NCI-H2081 (cell line): ENCODE measurements around the gene ADO.
A peak's percentile ranks its signal among the peaks of the same experiment; 100 is the strongest.

Experiments
- DNase-seq, 2 experiments: peaks; one replicate each; lab custom pipeline; 2025; lab: John Stamatoyannopoulos, UW

The ADO gene

GRCh38 chr10:62818426-62819011 is 14.0 kb downstream of the ADO start:
- DNase-seq: no peak

DNA sequence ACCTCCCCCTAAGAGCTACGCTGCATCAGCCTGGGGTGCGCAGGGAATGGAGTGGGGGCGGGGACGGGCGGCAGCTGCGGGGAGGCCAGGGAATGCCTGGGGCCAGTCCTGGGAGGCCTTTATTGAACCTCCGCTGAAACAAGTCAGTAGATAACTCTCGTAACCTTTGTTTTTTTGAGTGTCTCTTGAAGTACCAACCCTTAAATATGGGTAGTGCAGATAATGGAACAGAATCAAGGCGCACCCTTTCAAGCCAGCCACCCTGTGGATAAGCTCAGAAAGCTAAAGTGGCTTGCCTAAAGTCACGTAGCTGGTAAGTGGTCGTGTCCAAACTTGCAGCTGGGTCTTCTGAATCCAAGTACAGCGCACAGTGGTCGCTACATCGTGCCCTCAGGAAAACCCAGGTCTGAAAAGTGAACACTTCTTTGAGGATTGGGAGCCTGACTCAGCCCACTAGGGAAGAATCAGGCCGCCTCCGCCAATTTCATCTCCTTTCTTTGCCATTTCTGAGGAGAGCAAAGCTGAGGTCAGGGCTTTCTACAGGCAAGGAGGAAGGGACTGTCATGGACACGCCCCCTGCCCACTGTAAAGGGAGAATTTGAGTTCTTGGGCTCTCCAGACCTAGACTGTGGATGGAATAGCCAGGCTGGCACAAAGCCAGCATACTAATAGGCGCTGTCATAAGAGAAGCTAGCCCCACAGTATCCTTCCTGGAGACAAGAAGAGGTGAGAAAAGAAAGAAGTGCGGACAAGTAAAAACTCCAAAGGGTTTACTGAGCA is 14.8 kb downstream of the ADO start:
- DNase-seq: no peak

DNA sequence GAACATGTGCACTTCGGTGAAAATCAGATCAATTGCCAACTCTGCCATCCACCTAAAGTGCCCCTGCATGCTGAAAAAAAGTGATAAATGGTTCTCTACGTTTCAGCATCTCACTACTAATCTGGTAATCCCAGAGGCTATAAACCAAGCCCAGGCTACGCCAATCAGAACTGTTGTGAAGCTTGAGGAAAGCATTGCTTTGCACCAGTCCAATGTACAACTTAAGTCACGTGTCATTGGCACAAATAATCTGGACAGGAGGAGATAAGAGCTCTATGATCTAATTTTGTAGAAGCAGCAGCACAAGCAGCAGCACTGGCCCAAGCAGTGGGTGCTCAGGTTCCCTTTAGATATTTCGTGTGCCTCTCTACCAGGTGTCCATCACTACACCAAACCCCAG is 16.1 kb downstream of the ADO start:
- no peak for DNase-seq

GRCh38 chr10:62826273-62826672 is 21.8 kb downstream of the ADO start:
- no peak for DNase-seq

DNA sequence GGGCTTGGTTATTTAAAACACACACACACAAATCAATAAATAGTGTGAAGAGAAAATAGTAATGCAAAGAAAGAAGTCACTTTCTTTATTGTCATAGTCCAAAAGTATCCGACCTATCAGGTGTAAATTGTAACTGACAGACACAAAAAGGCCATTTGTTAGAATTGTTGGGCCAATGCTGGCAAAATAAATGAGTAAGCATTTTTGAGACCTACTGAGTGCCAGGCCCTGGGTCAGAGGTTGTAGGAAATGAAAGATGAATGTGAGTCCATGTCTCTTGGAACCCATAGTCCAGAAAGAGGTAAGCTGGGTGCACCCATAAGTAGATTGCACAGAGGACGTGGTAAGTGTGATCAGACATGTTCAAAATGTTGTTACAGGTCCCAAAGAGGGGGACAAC is 25.1 kb downstream of the ADO start:
- no peak for DNase-seq

- DNase-seq: no peak
Measured at GRCh38 chr10:62830679-62831078, 26.2 kb downstream of the ADO start.

GRCh38 chr10:62831346-62831745 is 26.8 kb downstream of the ADO start:
- no peak for DNase-seq

DNA sequence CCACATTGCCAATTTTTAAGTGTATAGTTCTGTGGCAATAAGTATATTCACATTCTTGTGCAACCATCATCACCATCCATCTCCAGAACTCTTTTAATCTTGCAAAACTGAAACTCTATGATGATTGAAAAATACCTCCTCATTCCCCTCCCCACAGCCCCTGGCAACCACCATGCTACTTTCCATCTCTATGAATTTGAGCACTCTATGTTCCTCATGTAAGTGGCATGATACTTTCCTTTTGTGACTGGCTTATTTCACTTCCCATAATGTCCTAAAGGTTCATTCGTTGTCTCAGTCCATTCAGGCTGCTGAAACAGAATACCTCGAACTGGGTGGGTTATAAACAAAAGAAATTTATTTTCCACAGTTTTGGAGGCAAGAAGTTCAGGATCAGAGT is 35.1 kb downstream of the ADO start:
- DNase-seq: no peak

GRCh38 chr10:62842983-62843382 is 38.5 kb downstream of the ADO start:
- DNase-seq: no peak

DNA sequence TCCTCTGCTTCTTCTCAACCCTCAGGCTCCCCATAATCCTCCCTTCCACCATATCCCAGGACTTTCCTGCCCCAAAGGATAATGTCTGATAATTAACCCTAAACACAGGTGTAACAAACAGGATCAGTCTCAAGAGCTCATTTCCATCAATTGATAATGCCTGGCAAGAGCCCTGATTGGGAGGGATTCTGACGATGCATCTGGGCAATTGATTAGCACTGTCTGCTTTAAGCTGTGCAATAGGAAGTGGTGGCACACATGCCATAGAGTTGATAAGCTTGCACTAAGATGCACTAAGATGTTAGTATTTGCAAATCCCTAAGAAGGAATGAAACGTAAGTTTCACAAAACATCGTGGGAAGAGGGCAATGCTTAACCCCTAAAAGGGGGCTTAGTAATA is 39.1 kb downstream of the ADO start:
- DNase-seq: no peak

GRCh38 chr10:62844280-62845011 is 39.9 kb downstream of the ADO start:
- no peak for DNase-seq

- DNase-seq: no peak
Measured at GRCh38 chr10:62847433-62847832, 42.9 kb downstream of the ADO start.

DNA sequence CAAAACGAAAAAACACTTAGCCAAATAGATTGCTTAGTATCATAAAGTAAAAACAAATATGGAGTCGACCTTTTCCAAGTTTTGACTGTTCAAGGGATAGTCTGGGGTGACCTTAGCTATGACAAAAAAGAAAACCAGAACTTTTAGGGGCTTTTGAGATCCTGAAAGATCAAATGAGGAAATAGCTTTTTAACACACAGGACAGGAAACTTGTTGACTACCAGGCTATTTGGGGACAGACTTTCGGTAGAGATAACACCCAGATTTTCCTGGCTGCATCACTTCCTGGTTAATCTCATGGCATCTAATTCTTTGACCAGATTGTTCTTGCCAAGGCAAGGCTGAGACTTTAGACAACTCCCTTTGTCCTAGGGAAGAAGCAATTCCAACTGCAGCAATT is 46.1 kb downstream of the ADO start:
- DNase-seq: no peak

GRCh38 chr10:62851442-62851841 is 46.9 kb downstream of the ADO start:
- peak in 1 of 2 experiments; percentile 2 for DNase-seq

GRCh38 chr10:62852961-62853702 is 48.6 kb downstream of the ADO start:
- no peak for DNase-seq

- DNase-seq: no peak
Measured at GRCh38 chr10:62853710-62854109, 49.2 kb downstream of the ADO start.

DNA sequence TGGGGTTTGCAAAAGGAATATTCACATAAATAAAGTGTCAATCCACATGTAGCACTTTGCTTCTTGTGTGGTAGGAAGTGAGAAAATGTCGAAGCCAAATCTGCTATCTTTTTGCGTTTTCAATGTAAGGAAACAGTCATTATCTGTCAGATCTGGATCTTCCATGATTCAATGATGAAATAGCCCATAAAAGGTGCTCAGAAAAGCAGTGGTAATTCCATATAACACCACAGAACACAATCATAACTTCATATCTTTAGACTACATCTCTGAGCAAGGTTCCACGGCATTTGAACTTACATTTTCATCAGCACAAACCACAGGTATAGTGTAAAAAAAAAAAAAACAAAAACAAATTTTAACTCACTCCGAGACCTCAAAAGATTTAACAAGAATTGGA is 51.5 kb downstream of the ADO start:
- no peak for DNase-seq
